H54 (cell line): ENCODE data around the gene RENBP.

Source experiments
- DNase-seq: peaks from one replicate; pipeline ENCODE4 v3.0.0; 2011; ENCODE audit warnings: low spot score, mixed read lengths; ENCODE audit not compliant: insufficient read length
- FAIRE-seq: peaks from 3 replicates; lab custom pipeline; 2011; peaks lifted over from hg19 to GRCh38; lab: Jason Lieb, UNC
- POLR2A ChIP-seq: IDR thresholded peaks from 2 replicates; pipeline ENCODE4 v1.6.1; 2011; ENCODE audit warnings: low read depth, mild to moderate bottlenecking, low read length

The RENBP gene

DNA sequence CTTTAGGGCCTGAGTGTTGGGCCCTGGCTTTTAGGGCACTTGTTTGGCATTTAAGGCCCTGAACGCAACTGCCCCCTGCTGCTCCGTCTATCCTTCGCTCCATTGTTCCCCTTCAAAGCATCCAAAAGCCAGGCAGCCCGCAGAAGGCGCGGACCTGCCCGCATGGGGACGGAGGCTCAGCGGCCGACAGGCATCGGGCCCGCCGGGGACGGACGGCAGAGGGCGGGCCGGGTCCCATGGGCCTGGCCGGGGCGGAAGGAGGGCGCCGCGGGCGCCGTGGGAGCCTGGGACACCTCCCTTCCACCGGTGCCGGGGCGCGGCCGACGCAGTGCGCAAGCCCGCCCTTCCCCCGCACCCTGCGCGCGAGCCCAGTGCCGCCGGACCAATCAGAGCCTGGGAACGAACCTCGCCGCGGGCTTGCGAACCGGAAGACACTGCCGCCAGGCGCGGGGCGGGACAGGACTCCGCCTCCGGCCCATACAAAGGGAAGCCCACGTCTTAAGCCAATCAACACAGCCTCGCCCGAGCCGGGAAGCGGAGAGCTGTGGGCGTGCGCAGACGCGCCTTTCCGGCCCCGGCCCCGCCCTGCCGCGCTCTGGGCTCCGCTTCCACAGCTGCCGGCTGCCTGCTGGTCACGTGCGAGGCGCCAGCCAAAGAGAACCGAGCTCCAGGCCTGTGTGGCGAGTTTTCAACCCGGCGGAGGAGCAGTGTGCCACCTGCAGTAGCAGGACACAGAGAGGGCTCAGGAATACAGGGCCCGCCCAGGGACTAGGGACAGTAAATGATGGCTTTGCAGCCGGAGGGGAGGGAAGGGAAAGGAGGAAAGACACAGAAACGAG is 16.3 kb downstream of the RENBP start:
- FAIRE-seq (peak; percentile 66), DNase-seq (peak; percentile 99)
- peak; percentile 55 for TF ChIP-seq POLR2A

DNA sequence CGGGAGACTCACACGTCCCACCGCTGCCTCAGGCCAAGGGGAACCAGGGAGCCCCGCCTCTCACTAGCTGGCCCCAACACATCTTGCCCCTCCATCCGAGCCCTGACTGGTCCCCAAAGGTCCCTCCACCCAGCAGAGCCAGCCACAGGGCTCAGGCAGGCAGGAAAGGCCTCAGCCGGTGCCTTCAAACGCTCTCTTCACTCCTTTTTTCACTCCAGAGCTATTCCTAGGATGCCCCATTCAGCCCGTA is 16.8 kb downstream of the RENBP start:
- FAIRE-seq (no peak), DNase-seq (no peak)
- no peak for TF ChIP-seq POLR2A

DNA sequence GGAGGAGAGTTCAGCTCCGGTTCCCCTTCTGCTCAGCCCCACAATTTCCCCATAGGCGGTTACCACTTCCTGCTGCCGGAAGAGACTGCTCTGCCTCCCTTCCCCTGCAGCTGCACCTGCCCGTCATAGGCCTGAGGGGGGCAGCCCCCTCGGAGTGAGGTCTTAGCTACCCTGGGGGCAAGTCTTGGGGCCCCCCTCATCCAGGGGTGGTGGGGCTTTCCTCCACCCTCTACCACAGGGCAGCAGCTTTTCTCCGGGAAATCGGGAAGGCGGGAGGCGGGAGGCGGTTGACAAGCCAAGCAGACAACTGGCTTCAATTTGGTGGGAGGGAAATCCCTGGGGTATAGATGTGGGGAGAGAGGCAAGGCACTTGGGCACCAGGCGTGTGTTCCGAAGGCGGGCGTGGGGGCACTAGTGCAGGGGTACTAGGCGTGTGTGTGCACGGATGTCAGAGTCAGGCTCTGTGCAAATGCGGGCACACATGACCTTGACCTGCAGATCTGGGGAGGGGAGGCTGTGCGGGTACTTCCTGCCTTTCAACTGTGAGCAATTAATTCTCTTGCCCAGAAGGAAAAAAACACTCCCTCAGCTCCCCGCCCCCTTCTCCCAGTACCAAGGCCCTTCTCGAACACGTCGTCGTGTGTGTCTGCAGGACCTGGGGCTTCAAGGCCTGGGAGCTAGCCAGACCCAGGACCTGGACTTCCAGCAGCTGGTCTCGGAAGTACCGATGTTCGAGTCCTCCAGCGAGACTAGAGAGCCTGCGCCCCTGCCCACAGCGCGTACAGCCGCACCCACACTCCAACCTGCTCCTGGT is 17.4 kb downstream of the RENBP start:
- peak; percentile 10; the same call in 1 of the 2 replicates for TF ChIP-seq POLR2A
- DNase-seq: no peak
- no peak for FAIRE-seq

DNA sequence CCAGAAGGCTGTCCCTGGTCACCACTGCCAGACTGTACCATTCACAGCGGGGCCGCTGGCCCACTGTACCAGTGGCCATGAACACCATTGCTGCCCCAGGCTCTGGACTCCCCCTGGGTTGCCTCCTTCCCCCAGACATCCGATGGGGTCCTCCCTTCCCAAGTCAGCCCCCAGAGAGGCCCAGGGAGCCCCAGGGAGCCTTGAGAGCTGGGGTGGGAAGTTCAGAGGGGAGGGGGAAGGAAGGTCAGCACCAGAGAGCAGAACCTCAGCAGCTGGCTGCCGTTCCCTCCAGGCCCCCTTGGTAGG is 17.9 kb downstream of the RENBP start:
- no peak for TF ChIP-seq POLR2A
- FAIRE-seq (no peak), DNase-seq (no peak)

DNA sequence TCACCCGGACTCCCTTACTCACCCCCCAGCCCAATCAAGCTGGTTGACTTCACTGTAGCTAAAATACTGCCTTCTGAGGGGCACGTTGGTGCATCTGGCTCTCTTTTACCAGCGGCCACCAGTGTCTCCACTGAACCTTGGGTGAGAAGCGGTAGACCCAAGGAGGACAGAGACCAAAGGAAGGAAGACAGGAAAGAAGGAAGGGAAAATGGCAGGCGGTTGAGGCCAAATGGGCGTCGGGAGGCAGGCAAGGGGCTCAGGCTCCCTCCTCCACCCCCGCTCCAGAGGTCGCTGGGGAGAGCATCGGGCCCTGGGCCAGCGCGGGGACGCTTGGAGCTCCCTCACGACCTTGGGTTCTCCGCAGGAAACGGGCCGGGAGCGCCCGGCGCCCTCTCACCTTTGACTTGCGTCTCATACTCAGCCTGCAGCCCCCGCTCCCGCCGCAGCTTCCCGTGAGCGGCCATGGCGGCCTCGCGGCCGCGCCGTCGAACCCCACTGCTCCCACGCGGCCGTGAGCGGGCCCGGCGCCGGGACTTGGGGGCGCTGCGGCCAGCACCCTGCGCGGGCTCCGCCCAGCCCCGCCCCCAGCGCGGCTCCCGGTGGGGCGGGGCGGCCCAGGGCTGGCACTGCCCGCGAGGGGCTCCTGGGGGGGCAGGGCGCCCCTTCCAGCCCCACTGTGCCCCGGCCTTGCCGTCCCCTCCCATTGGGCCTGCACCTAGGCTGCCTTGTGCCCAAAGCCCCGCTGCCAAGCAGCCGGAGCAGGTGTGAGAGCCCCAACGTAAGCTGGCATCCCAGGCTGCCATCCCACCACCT is 18.5 kb downstream of the RENBP start, which contains the start of gene ARHGAP4:
TSS of gene ARHGAP4 (minus strand) at position 526 of the 813 bp plus-strand sequence. CDS start at position 464, 62 bp downstream.
- no peak for TF ChIP-seq POLR2A
- DNase-seq (no peak), FAIRE-seq (no peak)

DNA sequence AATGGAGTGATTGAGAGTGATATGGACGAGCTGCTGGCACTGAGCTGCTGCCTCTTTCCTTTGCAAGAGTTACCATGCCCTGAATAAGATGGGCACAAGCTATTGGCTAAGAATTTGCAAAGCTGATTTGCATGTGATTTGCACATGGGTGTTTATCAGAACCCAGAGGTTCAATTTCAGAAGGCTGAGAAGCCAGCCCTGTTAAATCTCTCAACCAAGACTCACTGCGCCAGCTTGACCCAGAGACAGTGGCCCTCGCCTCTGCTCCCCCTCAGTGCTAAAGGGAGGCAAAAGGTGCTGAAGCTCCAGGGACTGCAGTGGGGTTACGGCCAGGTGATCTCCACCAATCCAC is 19.1 kb downstream of the RENBP start:
- FAIRE-seq: no peak
- no peak for TF ChIP-seq POLR2A
- DNase-seq: no peak

DNA sequence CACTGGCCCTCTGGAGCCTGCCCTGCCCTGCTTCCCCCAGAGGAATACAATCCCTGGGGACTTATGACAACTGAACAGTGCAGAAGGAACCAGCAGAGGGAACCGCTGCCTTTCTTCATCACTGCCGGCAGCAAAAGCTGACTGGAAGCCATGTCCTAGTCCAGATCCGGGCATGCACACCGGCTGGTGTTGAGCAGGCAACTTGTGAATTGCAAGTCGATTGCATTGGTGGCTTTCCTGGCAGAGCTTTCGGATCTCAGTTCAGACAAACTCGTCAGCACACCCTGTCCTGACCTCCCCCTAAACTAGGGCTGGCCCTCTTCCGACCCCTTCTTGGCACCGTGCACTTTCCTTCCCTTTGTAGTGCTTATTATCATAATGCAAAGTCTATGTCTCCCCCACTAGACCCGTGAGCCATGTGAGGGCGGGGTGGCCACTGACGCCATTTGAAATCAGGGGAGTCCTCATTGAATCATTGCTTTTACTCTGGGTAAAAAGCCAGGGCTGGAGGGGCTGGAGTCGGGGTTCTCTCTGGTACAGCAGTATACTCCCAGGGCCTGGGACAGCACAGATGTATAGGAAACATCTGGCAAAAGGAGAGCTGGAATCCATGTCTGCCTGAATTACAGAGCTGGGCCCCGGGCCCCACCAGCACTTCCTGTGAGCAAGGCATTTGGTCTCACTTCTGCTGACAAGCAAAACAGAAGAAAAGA is 20.1 kb downstream of the RENBP start:
- TF ChIP-seq POLR2A: no peak
- FAIRE-seq (no peak), DNase-seq (peak; percentile 78)

DNA sequence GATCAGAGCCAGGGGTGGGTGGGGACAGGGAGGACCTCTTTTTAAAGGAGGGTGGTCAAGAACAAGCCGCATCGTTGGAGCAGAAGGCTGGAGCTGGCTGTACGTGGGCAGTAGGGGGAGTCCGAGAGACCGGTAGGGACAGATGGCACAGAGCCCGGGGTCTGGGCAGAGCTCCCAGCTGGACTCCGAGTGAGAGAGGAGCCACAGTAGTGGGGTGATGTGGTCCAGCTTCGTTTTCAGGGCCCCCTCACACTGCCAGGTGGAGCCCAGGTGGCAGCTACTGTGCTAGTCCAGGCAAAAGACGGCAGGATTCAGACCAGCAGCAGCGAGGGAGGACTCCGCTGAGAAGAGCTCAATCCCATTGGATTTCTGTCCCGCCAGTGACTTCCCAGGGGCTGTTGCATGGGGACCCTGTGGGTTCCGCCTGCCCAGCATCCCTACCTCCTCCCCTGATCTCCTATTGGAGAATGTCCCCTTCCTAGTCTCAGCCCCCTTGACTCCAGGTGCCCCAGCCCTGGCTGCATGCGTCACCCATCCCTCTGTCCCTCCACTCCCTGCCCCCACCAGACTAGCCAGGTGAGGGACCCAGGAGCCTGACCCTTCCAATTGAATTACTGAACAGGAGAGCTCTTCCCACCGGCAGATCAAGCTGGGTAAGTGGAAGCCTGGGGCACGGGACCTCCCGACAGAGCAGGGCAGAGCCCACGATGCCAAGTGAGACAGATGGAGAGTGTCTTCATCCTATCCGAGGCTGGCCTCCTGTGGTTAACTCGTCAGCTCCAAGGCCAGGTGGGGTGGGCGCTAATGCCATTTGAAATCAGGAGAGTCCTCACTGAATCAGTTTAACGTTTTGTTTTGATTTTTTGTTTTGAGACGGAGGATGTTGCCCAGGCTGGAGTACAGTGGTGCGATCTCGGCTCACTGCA is 21.2 kb downstream of the RENBP start:
- no peak for FAIRE-seq

DNA sequence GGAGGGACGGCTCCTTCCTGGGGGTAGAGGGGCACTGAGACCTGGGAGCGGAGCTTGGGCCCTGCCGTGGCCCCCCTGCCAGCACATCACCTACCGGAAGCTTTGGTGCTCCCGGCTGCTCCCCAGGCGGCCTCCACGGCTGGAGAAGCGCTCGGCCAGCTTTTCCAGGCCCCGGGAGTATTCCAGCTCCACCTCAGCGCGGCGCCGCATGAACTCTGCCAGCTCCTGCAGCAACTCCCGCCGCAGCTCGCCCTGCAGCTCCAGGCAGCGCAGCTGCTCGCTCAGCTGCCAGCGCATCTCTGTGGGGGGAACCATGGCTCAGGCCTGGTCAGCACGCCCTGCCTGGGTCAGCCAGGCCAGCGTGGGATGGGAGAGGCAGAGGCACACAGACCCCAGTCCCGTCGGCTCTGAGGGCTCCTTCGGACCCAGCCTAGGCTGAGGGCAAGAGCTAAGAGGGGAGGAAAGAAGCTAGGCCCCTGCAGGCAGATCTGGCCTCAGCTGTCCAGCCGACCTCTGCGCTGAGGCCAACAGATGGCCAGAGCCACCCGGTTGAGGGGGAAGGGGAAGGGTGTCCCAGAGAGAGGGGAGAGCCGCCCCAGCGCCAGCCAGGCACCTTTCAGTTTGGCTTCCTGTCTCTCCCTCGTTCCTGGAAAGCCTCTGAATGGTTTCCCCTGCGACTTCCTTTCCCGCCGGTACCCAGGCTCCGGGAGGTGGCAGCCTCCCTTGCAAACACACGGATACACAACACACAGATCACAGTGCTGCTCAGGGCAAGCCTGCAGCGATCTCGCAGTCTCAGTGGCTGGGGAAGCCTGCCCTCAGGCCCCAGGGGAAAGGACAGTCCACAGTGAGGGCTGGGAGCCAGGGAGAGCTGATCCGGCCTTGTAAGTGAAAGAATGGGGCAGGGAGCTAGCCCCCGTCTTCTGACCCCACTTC is 22.7 kb downstream of the RENBP start:
- no peak for TF ChIP-seq POLR2A
- DNase-seq (no peak), FAIRE-seq (no peak)

More for the DNA sequence above, 21.2 kb downstream of the RENBP start:
- no peak for TF ChIP-seq POLR2A
- DNase-seq: peak; percentile 75

DNA sequence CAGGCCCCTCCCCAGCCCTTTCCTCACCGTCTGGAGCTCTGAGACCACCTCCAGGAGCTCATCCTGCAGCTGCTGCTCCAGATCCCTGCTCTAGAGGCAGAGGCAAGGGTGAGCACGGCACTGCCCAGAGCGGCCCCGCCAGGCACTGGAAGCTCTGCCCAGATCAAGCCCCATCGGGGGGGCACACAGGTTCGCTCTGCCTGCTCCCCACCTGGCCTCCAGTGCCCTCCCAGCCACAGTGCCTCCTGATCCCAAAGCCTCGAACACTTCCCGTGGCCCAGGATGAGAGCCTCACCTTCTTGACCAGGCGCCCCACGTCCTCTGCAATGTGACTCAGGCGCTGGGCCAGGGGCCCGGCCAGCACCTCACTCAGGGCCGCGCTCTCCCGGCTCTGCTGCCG is 23.4 kb downstream of the RENBP start:
- no peak for TF ChIP-seq POLR2A
- FAIRE-seq: no peak
- DNase-seq: no peak

DNA sequence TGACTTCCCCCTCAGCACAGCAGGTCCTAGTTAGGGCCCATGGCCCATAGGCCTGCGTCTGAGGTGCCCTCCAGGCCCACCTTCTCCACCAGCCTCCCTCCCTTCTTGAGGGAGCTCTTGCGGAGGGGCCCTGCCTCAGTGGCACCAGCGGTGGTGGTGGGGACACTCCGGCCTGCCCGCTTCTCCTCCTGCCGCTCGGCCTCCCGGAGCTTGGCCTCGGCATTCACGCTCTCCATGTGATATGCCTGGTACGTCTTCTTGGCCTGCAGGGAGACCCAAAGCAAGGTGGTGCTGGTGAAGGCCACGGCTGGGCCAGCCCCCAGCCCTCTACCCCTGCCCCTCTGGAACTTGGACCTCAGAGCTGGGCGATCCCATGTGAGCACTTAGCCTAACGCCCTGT is 23.9 kb downstream of the RENBP start:
- no peak for FAIRE-seq
- DNase-seq: no peak
- no peak for TF ChIP-seq POLR2A
